Neural progenitor cell (in vitro differentiated cells): ENCODE data around the gene MIER2. TPM values are rescaled to one million over a fixed set of nuclear protein-coding genes. Genes with fewer than 3 reads are reported as not detected.

ENCODE experiments used
- DNase-seq: peaks from one replicate; pipeline ENCODE4 v3.0.0-alpha.2; 2016; ENCODE audit warnings: low spot score
- H2AFZ ChIP-seq: fragments of 200-600 bp; sonication (generic); replicated peaks from 2 replicates; pipeline ENCODE4 v1.6.1; 2016; ENCODE audit warnings: antibody characterized with exemption
- H3F3A ChIP-seq: fragments of 200-600 bp; sonication (generic); 2 replicates; pipeline ENCODE4 v1.6.1; 2016; ENCODE audit warnings: antibody characterized with exemption, low read depth
- H3K27ac ChIP-seq: fragments of 200-600 bp; sonication (generic); 2 replicates; pipeline ENCODE4 v1.5.1; 2016; ENCODE audit warnings: mild to moderate bottlenecking
- H3K27me3 ChIP-seq: fragments of 200-600 bp; sonication (generic); 2 replicates; pipeline ENCODE4 v1.6.1; 2016; ENCODE audit warnings: mild to moderate bottlenecking, moderate library complexity
- H3K36me3 ChIP-seq: fragments of 200-600 bp; sonication (generic); 2 replicates; pipeline ENCODE4 v1.5.1; 2016
- H3K4me1 ChIP-seq: fragments of 200-600 bp; sonication (generic); 2 replicates; pipeline ENCODE4 v1.6.1; 2016; ENCODE audit warnings: mixed run types
- H3K4me2 ChIP-seq: fragments of 200-600 bp; sonication (generic); 2 replicates; pipeline ENCODE4 v1.6.1; 2016
- H3K4me3 ChIP-seq: fragments of 200-600 bp; sonication (generic); 2 replicates; pipeline ENCODE4 v1.5.1; 2016
- H3K79me2 ChIP-seq: fragments of 200-600 bp; sonication (generic); 2 replicates; pipeline ENCODE4 v1.6.1; 2016; ENCODE audit warnings: low read depth
- H3K9ac ChIP-seq: fragments of 200-600 bp; sonication (generic); 2 replicates; pipeline ENCODE4 v1.6.1; 2016
- H3K9me3 ChIP-seq: fragments of 200-600 bp; sonication (generic); 2 replicates; pipeline ENCODE4 v1.5.1; 2016; ENCODE audit warnings: low read depth
- H4K20me1 ChIP-seq: fragments of 200-600 bp; sonication (generic); 2 replicates; pipeline ENCODE4 v1.6.1; 2016; ENCODE audit warnings: low read depth
- H3K27ac Mint-ChIP-seq: 3 replicates; pipeline ENCODE4 v1.8.0; 2021; ENCODE audit warnings: mixed read lengths
- H3K27me3 Mint-ChIP-seq: 2 replicates; pipeline ENCODE4 v1.8.0; 2022; ENCODE audit warnings: low read depth, mild to moderate bottlenecking, inconsistent platforms, moderate library complexity, mixed read lengths; ENCODE audit not compliant: insufficient read depth
- H3K36me3 Mint-ChIP-seq: 3 replicates; pipeline ENCODE4 v1.8.0; 2021; ENCODE audit warnings: mixed read lengths
- H3K4me1 Mint-ChIP-seq: 3 replicates; pipeline ENCODE4 v1.8.0; 2021; ENCODE audit warnings: mixed read lengths
- H3K4me3 Mint-ChIP-seq: 3 replicates; pipeline ENCODE4 v1.8.0; 2021; ENCODE audit warnings: mild to moderate bottlenecking, moderate library complexity, mixed read lengths
- H3K9me3 Mint-ChIP-seq: 3 replicates; pipeline ENCODE4 v1.8.0; 2020; ENCODE audit warnings: mixed read lengths
- CTCF ChIP-seq: fragments of 200-600 bp; sonication (generic); IDR thresholded peaks from 2 replicates; pipeline ENCODE4 v1.5.1; 2017; ENCODE audit warnings: antibody characterized with exemption, mild to moderate bottlenecking
- EZH2 ChIP-seq: fragments of 200-600 bp; sonication (generic); IDR thresholded peaks from 2 replicates; pipeline ENCODE4 v1.6.1; 2017; ENCODE audit warnings: antibody characterized with exemption, mild to moderate bottlenecking, moderate library complexity
- EZH2phosphoT487 ChIP-seq: fragments of 200-600 bp; sonication (generic); IDR thresholded peaks from 2 replicates; pipeline ENCODE4 v1.6.1; 2017; ENCODE audit warnings: antibody characterized with exemption
- total RNA-seq: library from RNA; depleted of rRNA; stranded (reverse); fragments of >200 nt; gene quantifications from 2 replicates; pipeline ENCODE4 v1.2.3, GENCODE V29; 2015; ENCODE audit warnings: low replicate concordance

MIER2 gene
- total RNA-seq, 1 donor from 2014 or later: 12.9 TPM

GRCh38 chr19:345320-345879, 804 bp upstream of the MIER2 start:
- peaks cover 7% of the 10 kb centered on the region for H3K9me3 Mint-ChIP-seq
- peak overlapping the region; percentile 82 for H3K4me2 ChIP-seq

DNA sequence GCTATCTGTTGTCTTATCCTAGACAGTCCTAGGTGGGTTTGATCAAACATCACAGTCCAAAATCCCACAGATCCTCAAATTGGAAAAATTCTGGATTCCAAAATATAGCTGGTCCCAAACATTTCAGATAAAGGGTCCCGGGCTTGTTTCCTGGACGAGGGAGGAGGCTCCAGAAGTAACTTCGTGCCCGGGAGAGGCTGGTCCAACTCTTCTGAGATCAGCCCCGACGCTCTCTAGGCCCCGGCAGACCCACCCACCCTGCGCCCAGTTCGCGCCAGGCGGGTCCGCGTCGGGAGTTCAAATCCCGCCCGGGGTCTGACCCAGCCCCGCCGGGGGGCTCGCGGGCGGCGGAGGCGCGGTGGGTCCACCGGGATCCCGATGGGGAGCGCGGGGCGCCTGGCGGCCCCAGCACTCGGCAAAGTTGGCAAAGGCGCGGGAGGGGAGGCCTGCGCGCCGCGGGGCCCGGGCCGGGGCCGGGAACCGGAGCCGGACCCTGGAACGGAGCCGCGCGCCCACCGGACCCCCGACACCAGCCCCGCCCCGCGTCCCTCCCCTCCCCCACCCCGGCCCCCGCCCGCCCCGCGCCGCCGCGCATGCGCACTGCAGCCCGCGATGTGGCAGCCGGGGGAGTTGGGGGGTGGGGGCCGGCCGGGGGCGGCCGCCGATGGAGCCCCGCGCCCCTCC, 513 bp downstream of the MIER2 start:
- Histone ChIP-seq H3K27me3 (peaks cover 14% of the 10 kb centered on the region), H4K20me1 (peaks cover 46% of the 10 kb centered on the region), H3K9me3 (no peaks in the 10 kb centered on the region), H3K36me3 (no peaks in the 10 kb centered on the region), H3F3A (no peaks in the 10 kb centered on the region), H3K79me2 (peaks cover 52% of the 10 kb centered on the region), H3K4me1 (peaks cover 9% of the 10 kb centered on the region), H3K9ac (peak overlapping the region; percentile 75), H3K4me2 (peak overlapping the region; percentile 85), H2AFZ (no peak overlapping the region), H3K27ac (no peak overlapping the region), H3K4me3 (peak overlapping the region; percentile 98)
- TF ChIP-seq EZH2 (no peak), EZH2phosphoT487 (no peak), CTCF (no peak)
- peaks cover 21% of the 10 kb centered on the region for H3K9me3 Mint-ChIP-seq
- DNase-seq: peak; percentile 81
- H3K27me3 Mint-ChIP-seq: peaks cover 7% of the 10 kb centered on the region
- H3K27ac Mint-ChIP-seq: peak overlapping the region; percentile 58
- H3K4me1 Mint-ChIP-seq: peaks cover 27% of the 10 kb centered on the region
- peak overlapping the region; percentile 89 for H3K4me3 Mint-ChIP-seq
- peaks cover 38% of the 10 kb centered on the region for H3K36me3 Mint-ChIP-seq

More at GRCh38 chr19:345320-345879, 804 bp upstream of the MIER2 start:
- Histone ChIP-seq H4K20me1 (peaks cover 36% of the 10 kb centered on the region), H3K36me3 (no peaks in the 10 kb centered on the region), H3K4me3 (peak overlapping the region; percentile 98), H3F3A (no peaks in the 10 kb centered on the region), H3K27ac (no peak overlapping the region), H3K4me1 (peaks cover 9% of the 10 kb centered on the region), H3K9me3 (no peaks in the 10 kb centered on the region), H3K9ac (no peak overlapping the region), H3K79me2 (peaks cover 38% of the 10 kb centered on the region), H2AFZ (peak overlapping the region; percentile 63), H3K27me3 (peaks cover 14% of the 10 kb centered on the region)
- no peak for DNase-seq
- Mint-ChIP-seq H3K27ac (no peak overlapping the region), H3K4me3 (peak overlapping the region; percentile 88), H3K4me1 (peaks cover 26% of the 10 kb centered on the region), H3K27me3 (peaks cover 12% of the 10 kb centered on the region), H3K36me3 (peaks cover 24% of the 10 kb centered on the region)
- TF ChIP-seq EZH2phosphoT487 (no peak), CTCF (no peak), EZH2 (no peak)

GRCh38 chr19:343451-343931, 1.1 kb downstream of the MIER2 start:
- peak overlapping the region; percentile 89 for H3K4me3 Mint-ChIP-seq
- H3K27ac Mint-ChIP-seq: peak overlapping the region; percentile 58
- no peak for DNase-seq
- no peaks in the 10 kb centered on the region for H3K36me3 ChIP-seq
- H3K9me3 Mint-ChIP-seq: peaks cover 25% of the 10 kb centered on the region
- H3K79me2 ChIP-seq: peaks cover 57% of the 10 kb centered on the region
- H3F3A ChIP-seq: no peaks in the 10 kb centered on the region
- peak overlapping the region; percentile 98 for H3K4me3 ChIP-seq
- no peak overlapping the region for H2AFZ ChIP-seq
- H3K36me3 Mint-ChIP-seq: peaks cover 44% of the 10 kb centered on the region
- H3K4me1 Mint-ChIP-seq: peaks cover 27% of the 10 kb centered on the region
- H3K4me2 ChIP-seq: peak overlapping the region; percentile 85
- H3K27ac ChIP-seq: no peak overlapping the region
- H4K20me1 ChIP-seq: peaks cover 52% of the 10 kb centered on the region
- no peak for TF ChIP-seq CTCF
- no peak for TF ChIP-seq EZH2
- TF ChIP-seq EZH2phosphoT487: no peak
- H3K27me3 Mint-ChIP-seq: peaks cover 7% of the 10 kb centered on the region
- peaks cover 14% of the 10 kb centered on the region for H3K27me3 ChIP-seq
- peak overlapping the region; percentile 75 for H3K9ac ChIP-seq
- peaks cover 9% of the 10 kb centered on the region for H3K4me1 ChIP-seq
- no peaks in the 10 kb centered on the region for H3K9me3 ChIP-seq
